Activated CD8-positive, alpha-beta memory T cell treated with anti-CD3 and anti-CD28 coated beads, Interleukin-2, amount 50 U/mL, for 1 hour (primary cell): ENCODE data around the gene IFNA13.
"Not testable (repeated sequence)": the region's sequence is repeated elsewhere in the genome, so short reads cannot be mapped to it uniquely, and the experiment has no call there.

ENCODE experiments used
- DNase-seq: peaks from one replicate; pipeline ENCODE4 v3.0.0-alpha.2; 2020; ENCODE audit errors: extremely low read depth

Gene IFNA13

DNA sequence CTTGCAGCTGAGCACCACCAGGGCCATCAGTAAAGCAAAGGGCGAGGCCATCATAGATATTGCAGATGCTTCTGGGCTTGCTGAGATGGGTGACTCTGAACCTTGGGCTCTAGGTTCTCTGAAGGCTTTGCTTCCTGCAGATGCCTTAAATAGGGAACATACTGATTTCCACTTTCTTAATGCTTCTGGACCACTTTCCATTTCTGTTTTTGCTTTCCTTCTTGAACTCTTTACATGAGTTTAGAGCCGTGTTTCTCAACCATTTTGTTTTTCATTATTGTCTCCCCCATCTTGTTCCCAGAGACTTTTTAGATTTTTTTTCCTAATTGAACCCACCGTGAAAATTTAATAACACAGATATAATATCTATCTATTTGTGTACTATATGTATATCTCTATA is at the start of gene IFNA13:
TSS of gene IFNA13 (minus strand) at position 101 of the 400 bp plus-strand sequence. CDS start at position 54, 47 bp downstream.
- no peak for DNase-seq

DNA sequence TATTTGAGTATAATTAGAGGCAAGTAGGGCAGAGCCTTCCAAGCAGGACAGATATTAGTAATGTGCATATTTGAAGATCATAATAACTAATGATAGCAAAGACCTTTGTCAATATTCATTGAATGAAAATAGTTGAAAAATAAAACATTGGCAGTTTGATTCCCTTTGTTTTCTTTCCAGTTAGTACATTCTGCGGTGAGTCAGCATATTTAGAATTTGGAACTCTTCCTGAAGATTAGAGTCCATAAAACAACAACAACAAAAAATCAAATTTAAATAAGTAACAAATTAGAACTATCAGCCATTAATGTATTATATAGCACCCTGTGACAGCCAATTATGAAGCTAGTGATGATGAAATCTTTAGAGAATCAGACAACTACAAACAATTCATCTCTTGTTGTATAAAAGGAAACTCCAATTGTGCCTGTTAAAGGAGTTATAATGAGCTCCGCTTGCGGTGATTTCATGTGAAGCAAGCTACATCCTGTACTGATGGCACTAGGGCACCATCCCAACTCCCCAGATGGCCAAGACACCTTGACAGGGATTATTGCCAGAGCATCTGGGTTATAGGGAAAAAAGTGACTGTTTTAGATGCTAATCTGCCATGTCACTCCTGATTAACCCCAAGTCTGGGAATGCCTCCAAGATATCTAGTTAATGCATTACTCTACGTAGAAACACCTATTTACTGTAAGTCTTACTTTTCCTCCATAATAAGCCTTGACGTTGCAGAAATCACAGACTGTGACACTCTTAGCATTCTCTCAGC is 47.8 kb upstream of the IFNA13 start:
- DNase-seq: no peak

- DNase-seq: no peak
Observed at GRCh38 chr9:21414220-21414940, 46.5 kb upstream of the IFNA13 start.

DNA sequence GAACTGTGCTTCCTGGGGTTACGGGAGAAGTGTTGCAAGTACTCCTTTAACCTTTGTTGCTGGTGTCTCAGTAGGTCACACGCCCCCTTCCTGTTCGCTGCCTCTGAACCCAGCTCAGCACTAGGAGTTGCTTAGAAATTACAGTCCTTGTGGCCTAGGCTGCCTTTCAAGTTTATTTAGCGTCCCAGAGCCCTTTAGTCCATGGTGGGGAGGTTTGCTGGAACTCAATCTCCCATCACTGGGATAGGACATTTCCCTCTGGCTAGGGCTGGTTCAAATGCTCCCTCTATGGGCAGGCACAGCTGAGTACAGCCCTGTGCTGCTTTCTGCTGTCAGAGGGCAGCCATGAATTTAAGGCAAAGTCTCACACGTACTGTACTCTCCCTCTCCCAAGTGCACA is 45.8 kb upstream of the IFNA13 start:
- no peak for DNase-seq

DNA sequence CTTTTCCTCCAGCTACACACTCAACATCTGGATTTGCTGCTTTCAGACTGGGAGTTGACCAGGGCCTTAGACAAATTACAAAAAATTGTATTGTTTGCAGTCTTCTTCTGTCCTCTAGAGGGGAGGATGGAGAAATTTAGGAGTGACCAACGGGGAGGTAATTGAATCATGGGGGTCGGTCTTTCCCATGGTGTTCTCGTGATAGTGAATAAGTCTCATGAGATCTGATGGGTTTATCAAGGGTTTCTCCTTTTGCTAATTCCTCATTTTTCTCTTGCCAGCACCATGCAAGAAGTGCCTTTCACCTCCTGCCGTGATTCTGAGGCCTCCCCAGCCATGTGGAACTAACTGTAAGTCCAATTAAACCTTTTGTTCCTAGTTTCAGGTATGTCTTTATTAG is 45.3 kb upstream of the IFNA13 start:
- no peak for DNase-seq

- no peak for DNase-seq
Observed at GRCh38 chr9:21412107-21412506, 44.2 kb upstream of the IFNA13 start.

DNA sequence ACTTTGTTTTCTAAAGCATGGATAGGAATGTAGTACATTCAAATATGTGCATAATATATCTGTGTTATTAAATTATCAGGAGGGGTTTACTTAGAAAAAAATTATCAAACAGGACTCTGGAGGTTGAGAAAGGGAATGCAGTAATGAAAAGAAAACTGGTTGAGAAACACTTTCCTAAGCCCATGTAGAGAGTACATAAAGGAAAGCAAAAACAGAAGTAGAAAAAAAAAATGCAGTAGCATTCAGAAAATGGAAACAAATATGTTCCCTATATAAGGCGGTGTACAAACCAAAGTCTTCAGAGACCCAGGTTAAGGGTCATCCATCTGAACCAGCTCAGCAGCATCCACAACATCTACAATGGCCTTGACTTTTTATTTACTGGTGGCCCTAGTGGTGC is 41.0 kb upstream of the IFNA13 start, which contains the start of gene IFNA8:
TSS of gene IFNA8 (plus strand) at position 301 of the 400 bp plus-strand sequence. CDS start at position 361, 60 bp downstream.
- DNase-seq: no peak

DNA sequence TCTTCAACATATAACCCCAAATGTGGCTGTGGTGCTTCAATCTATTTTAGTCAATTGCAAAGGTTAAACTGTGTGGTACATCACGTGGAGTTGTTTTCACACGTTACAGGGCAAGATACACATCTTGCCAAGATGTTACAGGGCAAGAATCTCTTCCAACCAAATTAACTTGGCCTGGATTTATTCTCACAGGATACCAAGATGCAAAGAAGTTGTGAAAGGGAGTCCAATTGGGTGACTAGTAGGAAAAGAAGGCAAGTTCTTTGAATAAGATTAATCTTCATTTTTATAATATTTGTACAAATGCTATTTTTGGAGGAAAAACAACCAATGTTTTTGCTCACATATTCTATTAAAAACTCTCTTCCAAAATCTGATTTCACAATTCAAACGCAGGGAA is 36.3 kb upstream of the IFNA13 start:
- no peak for DNase-seq

DNA sequence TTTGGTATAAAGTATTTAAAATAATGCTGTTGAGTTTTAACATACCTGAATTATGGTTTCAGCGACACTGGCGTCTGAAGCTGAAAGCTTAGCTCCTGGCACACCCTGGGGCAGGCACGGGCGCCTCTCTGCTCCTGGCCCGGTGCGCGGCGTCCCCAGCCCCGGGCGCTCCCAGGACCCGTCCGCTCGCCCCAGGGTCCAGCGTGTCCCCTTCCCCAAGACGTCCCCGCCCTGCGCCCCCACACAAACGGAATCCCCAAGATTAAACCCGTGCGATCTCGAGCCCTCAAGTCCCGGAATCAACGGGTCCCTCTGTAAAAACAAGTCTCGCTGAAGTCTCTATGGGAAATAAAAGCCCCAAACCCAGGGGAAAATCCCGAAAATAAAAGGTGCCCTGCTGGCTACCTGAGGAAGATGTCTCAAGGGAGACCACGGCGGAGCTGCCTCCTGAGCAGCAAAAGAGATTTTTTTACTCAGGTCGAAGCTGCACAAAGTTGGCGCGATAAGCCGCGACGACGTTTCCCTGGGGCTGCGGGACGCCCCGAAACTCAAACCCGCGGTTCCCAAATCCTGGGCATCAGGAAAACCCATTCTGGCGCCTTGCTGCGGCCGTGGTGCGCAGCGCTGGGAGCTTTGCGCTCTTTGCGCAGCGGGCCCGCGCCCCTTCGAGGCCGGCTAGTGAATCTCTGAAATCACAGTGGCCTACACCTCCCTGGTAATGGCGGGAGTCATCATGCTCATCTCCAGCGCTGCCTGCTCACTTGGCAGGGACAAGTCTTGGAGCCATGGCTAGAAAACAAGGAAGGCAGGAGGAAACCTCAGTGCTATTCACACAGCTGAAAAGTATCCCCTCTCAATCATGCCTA is 34.8 kb upstream of the IFNA13 start:
- DNase-seq: no peak

GRCh38 chr9:21399956-21400355 is 32.1 kb upstream of the IFNA13 start:
- DNase-seq: no peak

DNA sequence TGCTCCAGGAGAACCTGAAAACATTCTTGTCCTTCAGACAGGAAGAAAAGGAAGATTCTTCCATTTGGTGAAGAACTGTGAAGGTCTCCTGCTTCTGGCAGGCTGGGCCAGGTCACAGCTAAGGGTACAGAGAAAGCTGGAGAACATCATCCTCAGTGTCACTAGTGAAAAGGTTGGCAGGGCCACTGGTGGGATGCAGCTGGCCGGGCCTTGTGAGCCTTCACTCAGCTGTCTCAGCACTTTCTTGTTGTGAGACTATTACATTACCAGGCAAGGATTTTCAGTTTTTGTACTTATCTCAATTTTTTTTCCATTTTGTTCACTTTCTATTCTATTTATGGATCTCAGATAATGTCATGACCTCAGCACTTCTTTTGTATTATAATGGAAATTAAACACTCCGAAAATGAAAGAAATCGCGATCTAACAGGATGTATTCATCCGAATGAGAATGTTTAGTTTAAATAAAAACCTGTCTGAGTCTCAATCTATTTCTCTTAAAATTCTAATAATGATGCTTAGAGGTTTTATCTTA is 31.2 kb upstream of the IFNA13 start:
- no peak for DNase-seq

- peak; percentile 9 for DNase-seq
Observed at GRCh38 chr9:21395778-21396717, 28.2 kb upstream of the IFNA13 start.

DNA sequence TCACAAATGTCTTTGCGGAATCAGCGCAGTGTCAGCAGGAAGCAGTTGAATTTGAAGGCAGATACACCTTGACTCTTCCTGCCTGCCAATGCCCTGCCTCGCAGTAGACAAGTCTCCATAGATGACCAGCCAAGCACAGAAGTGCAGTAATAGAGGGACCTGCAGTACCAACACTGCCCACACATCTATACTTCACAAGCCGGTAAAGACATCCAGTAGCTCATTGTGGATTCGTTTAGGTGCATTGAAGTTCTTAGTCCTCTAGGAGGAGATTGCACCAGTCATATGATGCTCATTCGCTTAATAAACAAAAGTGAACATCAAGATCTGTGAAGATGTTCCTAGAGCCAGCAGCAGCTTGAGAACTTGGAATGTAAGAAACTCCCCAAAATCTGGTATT is 24.4 kb upstream of the IFNA13 start:
- no peak for DNase-seq

DNA sequence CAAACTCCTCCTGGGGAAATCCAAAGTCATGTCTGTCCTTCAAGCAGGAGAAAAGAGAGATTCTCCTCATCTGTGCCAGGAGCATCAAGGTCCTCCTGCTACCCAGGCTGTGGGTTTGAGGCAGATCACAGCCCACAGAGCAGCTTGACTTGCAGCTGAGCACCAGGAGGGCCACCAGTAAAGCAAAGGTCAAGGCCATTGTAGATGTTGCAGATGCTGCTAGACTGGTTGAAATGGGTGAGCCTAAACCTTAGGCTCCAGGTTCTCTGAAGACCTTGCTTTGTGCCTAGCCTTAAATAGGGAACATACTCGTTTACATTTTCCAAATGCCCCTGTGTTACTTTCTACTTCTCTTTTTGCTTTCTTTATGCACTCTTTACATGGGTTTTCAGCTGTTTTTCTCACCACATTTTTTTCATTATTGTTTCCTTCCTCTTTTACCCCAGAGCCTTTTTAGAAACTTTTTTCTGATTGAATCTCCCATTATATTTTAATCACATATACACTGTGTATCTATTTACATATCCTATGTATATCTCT is 17.3 kb upstream of the IFNA13 start, which contains the start of gene IFNA2:
TSS of gene IFNA2 (minus strand) at position 268 of the 540 bp plus-strand sequence. CDS start at position 199, 69 bp downstream.
- no peak for DNase-seq

- DNase-seq: no peak
Observed at GRCh38 chr9:21383627-21384026, 15.8 kb upstream of the IFNA13 start.

GRCh38 chr9:21381448-21382339 is 13.8 kb upstream of the IFNA13 start:
- no peak for DNase-seq

DNA sequence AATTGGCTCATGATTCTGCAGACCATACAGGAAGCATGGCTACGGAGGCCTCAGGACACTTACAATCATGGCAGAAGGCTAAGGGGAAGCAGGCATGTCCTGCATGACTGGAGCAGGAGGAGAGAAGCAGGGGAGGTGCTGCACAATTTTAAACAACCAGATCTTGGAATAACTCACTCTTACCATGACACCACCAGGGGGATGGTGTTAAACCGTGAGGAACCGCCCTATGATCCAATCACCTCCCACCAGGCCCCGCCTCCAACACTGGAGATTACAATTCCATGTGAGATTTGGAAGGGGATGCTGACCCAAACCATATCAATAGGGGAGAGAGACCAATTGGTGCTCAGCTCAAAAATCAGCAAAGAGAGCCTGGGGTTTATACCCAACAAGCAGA is 3.6 kb upstream of the IFNA13 start:
- not testable (repeated sequence) for DNase-seq

- not testable (repeated sequence) for DNase-seq
Observed at GRCh38 chr9:21367169-21367568, 688 bp downstream of the IFNA13 start.

GRCh38 chr9:21362287-21362686 is 5.6 kb downstream of the IFNA13 start:
- DNase-seq: no peak
